ENCODE measurements around the gene PIPOX. TPM values are rescaled to one million over a fixed set of nuclear protein-coding genes. Genes with fewer than 3 reads are reported as not detected.
A peak's percentile ranks its signal among the peaks of the same experiment; 100 is the strongest.
"Not testable (repeated sequence)": the region's sequence is repeated elsewhere in the genome, so short reads cannot be mapped to it uniquely, and the experiment has no call there.

Gene PIPOX
- total RNA-seq, 1 donor from 2014 or later: 3.5 TPM

DNA sequence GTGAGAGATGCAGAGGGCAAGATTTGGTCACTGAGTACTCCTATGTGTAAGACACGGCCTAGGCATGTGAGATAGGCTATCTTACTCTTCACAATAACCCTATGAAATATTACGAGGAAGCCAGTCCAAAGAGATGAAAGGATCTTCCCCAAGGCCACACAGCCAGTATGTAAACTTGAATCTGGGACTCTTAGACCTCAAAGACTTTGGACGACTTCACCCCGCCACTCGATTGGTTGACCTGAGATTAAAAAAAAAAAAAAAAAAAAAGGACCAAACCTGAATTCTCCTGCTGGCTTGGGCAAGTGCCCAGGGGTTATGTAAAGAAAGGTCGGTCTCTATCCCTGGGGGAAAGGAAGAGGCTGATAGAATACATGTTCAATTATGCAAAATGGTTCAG lies 33.1 kb downstream of the PIPOX start:
- peak; percentile 20 for DNase-seq (ENCODE audit: low spot score)

DNA sequence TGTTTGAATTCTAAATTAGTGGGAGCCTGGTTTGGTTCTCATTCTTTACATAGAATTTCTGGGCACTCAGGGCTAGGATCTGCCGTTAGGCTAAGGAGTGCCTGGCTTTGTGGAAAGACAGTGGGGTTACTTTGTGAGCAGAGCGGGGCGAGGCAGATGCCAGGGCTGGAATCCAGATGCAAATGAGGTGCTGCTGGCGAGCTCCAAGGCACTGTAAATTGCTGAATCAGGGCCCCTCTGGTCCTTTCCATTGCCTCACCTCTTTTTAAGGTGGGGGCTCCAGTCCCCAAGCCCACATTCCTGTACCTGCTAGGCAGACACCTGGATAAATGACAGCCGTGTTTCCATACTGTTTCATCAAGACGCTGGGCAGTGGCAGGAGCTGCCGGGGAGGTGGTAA lies 33.8 kb downstream of the PIPOX start:
- no peak for DNase-seq (ENCODE audit: low spot score)

DNA sequence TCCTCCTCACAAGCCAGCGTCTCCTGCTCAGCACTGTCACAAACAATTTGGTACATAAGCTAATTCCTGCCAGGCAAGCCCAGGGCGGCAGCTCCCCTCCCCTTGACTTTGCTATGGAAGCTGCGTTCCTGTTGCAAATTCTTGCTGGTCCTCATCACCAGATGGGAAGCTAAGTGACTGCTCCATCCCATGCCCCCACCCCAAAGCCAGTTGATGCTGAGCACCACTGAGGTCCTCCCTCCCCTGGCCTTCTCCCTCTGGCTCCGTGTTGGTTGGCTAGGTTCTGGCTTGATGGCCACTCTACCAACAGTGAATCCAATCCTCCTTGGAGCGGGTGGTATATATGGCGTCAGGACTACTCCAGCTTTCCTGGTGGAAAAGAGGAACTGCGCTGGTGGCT lies 34.4 kb downstream of the PIPOX start:
- DNase-seq (ENCODE audit: low spot score): no peak

DNA sequence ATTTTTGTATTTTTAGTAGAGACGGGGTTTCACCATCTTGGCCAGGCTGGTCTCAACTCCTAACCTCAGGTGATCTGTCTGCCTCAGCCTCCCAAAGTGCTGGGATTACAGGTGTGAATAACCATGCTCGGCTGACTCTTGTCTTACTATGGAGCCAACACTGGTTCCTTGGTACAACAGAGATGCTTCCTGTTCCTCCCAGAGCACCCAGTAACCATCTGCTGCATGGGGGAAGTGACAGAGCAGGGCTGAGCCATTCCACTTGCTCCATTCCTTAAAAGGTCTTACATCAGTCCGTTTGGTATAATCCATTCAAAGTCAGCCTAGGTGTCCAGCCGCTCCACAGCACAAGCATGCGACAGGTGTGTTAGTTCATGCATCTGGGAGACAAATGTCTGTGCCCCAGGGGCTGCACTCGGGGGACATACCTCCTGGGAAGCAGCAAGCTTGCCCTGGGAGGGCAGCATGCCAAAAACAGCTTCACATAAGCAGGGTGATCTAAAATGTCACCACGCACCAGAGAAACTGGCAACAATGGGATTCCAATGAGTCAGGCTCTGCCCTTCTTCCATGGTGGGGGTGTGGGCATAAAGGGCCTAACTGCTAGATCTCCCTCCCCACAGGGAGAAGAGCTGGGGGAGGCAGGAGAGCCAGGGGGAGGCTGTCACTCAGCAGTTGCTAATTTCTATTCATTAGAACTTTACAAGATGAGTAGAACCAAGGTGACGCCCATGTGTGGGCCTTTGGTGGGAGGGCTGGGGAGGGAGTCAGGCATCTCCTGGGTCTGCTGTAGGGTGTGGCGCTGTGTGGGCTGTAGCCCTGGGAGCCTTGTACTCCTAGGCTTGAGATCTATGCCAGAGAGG lies 35.5 kb downstream of the PIPOX start:
- DNase-seq (ENCODE audit: low spot score): no peak

DNA sequence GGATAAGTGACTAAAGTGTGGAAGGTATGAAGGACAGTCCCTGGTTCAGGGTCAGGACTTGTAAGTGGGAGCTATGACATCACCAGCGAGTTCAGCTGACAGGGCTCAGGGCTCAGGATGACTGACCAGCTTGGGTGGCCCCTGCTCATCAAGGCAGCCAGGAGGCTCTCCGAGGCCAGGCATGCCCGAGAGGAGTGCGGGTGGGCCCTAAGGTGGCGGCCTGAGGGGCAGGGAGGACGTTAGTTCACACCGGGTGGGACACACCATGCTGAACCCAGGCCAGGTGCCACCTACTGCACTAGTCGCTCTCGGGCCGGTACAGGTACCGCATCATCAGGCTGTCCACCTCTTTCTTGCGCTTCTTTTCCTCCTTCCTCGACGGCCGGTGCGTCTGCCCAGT lies 36.5 kb downstream of the PIPOX start:
- DNase-seq (ENCODE audit: low spot score): no peak

DNA sequence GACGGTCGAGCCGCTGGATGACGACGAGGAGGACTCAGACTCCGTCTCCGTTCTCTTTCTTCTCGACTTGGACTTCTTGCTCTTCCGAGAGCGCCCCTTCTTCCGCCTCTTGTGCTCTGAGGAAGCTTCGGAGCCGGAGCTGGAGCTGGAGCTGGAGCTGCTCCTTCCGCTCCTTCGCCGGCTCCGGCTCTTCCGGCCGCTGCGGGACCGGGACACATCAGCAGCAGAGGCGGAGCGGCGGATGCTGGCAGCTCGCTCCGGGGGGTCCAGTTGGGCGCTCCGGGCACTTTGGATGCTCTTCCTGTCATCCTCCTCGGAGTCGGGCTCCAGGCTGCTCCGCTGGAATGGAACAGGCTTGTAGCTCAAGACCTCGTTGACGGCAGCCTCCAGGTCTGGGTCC lies 36.9 kb downstream of the PIPOX start:
- DNase-seq (ENCODE audit: low spot score): no peak

DNA sequence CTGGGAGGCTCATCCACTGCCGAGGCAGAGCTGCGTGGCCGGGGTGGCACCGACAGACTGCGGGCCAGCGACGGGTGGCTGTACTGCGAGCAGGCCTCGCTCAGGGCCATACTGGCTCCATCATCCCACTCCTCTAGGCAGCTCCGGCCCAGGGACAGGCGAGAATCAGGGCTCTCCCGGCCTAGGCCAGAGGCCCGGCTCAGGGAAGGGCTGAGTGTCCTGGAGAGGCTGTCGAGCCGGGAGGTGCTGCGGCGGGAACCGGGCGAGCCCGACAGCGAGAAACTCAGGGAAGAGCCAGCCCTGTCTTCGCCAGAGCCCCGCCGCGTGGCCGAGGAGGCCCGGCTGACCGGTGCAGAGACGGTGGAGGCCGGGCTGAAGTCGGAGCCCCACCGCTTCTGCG lies 37.4 kb downstream of the PIPOX start:
- no peak for DNase-seq (ENCODE audit: low spot score)

DNA sequence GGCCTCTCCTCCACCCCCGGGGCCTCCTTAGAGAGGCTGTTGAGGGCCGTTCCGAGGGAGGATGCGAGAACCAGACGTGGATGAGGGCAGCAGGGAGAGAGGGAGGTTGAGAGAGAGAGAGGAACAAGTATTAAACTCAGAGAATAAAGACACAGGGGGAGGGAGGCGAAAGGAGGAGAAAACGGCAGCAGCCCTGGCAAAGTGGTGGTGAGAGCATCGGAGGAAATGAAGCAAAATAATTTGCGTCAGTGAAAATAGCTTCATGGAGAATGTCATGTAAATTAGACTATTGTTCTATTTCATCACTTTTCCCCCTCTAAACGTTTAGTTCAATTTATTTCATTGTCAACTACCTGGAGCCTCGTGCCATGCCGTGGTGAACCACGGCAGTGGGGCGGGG lies 38.0 kb downstream of the PIPOX start:
- DNase-seq (ENCODE audit: low spot score): no peak

DNA sequence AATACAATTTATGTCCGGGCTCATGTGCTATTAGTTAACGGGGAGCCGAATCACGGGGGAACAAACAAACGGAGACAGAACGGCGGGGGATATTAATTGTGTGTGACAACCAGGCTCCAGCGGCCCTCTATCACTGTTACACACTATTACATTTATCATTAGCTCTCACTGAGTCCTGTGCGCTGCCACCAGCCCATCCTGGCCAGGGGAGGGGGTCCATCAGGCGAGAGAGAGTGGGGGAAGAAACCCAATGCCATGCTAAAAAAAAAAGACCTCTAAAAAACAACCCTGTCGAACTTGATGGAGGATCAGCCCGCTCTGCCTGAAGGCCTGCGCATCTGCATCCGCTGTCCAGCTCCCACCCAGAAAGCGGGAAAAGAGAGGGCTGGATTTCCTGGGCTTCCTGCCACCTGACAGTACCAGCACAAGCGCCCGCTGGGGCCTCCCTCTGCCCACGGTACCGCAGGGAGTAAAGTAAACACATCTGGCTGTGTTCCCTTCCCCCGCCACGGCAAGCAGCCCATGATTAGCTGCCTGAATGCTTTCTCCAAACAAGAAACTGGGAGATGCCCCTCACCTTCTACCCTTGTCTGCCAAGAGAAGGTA lies 41.7 kb downstream of the PIPOX start:
- DNase-seq (ENCODE audit: low spot score): no peak

DNA sequence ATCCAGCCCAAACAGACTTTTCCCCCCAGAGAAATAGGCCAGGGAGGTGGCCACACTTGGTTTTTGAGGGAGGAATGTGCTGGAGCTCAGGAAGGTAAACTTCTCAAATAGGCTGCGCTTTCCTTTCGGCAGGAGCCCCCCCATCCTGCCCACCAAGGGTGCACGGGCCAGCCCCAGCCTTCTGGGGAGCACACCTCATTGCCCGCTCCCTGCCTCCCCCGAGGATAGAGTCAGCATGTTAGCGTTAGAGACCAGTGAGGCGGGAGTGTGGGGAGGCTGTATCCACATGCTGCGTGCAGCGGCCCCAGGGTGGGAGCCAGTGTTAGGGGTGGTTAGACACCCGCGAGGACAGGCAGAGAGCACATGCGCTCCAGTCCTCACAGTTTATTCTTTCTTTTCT lies 42.3 kb downstream of the PIPOX start:
- DNase-seq (ENCODE audit: low spot score): no peak

DNA sequence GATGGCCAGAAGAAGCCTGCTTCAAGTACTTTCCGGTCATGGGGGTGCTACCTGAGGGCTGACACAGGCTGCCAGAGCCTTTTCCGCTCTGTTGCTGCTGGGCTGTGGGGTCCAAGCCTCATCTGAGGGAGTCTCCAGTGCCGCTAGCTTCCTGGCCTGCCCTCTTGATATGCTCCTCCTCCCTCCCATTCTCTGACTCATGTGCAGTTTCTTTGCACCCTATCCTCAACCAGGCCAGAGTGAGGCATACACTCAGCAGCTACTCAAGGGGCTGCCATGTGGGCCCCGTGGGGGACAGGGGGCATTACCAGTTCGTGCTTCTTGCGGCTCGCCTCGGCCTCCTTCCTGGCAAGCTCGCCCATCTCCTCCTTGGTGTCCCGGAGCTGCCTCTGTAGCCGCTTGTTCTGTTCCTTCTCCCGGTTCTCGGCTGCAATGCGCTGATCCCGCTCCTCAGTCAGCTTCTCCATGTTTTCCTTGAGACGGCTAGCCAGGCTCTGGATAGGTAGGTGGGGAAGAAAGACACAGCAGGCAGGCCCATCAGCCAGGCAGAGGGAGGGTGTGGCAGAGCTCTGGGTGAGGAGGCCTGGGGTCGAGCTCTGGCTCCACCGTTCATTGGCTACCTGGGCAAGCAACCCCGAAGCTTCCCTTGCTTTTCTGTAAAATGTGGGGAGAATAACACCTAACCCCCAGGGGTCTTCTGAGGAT lies 43.8 kb downstream of the PIPOX start:
- no peak for DNase-seq (ENCODE audit: low spot score)

DNA sequence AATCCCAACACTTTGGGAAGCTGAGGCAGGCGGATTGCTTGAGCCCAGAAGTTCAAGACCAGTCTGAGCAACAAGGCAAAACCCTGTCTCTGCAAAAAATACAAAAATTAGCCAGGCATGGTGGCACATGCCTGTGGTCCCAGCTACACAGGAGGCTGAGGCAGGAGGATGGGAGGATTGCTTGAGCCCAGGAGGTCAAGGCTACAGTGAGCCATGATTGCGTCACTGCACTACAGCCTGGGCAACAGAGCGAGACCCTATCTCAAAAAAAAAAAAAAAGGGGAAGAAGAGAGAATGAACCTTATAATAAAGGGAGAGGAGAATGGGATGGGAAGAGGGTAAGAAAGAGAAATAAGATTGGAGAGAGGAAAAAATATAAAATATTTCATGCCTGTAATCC lies 45.8 kb downstream of the PIPOX start:
- not testable (repeated sequence) for DNase-seq (ENCODE audit: low spot score)

DNA sequence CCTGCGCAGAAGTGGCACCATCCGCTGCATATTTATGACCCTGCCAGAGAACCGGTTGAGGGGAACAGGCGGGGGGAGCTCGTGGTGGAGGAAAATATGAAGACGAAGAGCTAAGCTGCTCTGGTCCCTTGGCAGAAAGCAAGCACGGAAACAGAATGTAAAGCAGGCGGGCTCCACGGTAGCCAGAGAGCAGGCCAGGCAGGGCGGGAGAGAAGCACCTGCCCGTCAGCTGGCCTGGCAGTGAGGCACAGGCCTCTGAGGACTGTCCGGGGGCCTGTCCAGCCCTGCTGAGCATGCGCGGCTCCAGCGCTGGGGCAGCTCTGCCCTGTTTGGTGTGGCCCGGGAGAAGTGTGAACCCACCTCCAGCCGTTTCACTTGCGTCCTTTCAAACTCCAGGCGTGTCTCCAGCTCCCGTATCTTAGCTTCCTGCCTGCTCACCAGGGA lies 46.7 kb downstream of the PIPOX start:
- DNase-seq (ENCODE audit: low spot score): no peak

DNA sequence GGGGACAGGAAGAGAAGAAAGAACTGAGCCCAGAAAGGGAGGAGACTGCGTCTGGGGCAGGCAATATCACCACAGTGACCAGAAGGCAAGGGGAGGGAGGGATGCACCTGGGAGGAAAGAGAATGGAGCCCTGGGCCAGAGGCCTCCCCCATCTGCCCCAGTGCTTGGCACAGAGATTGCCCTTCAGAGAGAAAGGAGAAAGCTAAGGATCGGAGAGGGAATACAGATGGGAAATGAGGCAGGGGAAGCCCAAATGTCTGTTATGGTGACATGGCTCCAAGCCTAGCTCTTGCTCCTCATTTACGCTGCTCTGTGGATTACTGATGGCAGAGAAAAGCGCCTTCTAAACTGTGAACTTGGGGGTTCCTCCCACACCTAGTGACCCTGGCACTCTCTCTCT lies 47.2 kb downstream of the PIPOX start:
- no peak for DNase-seq (ENCODE audit: low spot score)

DNA sequence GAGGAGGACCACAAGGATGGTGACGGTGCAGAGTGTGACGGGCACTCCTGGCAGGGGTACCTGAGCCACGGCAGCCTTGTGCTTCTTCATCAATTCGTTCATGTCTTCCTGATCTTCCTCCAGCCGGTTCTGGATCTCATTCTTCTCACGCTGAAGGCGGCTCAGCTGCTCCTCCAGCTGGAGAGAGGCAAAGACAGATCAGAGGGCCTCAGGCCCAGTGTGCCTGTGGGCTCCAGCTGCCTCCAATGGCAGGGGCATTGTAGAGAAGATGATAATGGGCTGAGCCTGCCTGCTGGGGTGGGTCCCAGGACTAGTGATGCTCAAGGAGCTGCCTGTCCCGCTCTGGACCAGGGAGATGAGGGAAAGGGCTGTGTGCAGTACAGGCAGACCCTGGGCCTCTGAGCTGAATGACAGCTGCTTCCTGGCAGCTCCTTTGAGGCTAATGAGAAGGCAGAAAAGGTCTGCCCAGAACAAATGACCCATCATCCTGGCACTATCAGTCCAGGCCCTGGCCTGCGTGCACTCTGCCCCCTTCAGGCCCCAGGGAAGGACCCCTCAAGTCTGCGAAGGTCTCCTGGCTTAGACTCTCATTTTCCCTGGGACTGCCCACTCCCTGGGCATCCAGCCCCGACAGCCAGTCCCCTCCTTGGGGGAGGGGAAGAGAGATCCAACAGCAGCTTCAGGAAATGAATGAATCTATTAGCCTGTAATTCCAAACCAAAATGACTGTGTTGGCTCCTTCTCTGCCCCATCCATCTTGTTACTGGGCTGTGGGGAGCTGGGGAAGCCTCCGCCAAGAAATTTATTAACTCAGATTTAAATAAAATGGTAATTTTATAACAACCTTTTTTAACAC lies 48.0 kb downstream of the PIPOX start:
- DNase-seq (ENCODE audit: low spot score): no peak

DNA sequence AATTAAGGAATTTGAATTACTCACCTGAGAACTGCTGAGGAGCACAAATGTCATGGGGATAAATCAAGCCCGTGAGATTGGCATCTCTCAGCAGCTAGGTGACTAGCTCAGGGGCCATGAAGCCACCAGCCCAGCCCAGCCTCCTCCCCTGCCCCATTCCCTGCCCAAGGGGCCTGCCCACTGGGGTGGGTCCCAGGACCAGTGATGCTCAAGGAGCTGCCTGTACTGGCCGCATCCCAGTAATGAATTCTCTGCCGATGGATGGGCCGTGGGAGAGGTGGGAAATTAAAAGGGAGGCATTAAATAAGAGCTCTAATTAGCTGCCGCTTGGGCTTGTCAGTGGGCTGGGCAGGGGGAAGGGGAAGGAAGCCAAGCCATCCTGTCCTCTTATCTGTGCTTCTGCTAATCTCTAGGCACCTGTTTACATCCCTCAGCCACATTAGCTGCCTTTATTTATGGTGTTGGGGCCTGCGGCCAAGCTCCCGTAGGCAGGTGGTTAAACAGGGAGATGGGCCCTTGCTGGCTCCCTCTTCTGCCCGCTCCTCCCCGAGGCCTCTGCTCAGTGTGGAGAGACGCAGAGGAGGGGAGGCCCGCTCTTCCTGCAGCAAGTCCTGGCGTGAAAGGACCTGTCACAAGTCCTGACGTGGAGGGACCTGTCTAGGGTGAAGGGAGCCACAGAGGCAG lies 48.8 kb downstream of the PIPOX start:
- no peak for DNase-seq (ENCODE audit: low spot score)

DNA sequence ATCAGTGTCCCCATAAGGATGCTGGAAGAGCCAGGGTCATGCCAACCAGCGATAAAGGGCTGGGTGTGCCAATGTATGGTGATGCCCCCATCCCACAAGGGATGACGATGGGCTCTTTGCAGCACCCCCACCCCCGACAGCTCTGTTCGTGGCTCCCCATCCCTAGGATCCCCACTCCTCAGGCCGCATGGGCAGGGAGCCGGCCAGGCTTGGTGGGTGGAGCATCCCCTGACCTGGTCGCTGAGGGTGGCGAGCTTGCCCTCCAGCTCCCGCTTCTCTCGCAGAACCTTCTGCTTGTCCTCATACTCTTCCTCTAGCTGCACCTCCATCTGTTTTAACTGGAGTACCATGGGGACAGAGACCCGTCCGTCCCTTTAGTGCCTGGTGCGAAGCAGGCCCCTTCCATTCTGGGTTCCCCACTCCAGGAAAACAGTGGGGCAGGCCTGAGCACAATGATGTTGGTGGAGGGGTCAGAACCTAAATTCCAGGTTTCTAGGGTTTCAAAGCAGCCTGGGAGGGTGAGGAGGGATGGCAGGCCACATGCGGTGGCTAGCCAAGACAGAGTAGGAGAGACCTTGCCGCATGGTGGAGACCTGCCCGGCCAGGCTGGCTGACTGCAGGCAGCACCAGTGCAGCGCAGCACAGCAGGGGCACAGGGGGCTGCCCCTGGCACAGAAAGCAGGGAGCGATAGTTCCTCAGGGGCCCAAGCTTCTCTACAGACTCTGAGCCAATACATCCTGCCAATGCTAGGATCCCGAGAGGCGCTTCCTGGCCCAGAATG lies 50.3 kb downstream of the PIPOX start:
- DNase-seq (ENCODE audit: low spot score): no peak

DNA sequence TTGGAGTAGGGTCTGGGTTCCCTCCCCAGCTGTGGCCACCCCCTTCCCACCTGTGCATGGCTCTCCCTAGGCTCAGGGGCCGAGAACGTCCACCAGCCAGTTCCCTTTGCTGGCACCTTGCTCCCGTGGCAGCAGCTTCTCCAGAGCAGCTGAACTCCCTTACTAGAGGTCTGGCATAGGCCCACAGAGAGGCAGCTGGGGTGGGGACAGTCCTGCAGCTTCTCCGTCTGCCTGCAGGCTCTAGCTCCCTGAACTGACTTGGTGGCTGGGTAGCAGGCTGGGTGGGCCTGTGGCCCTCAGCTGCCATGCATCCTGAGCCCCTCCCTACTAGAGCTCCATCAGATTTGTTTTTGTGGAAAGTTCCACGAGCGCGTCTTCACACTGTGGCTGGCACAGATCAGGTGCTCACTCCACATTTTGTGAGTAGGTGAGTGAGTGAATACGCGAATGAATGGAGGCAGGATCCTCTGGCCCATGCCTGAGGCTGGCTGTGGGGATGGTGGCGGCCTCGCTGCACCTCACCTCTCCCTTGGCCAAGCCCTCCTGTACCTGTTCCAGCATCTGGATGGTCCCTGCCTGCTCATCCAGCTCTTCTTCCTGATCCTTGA lies 51.3 kb downstream of the PIPOX start:
- no peak for DNase-seq (ENCODE audit: low spot score)

DNA sequence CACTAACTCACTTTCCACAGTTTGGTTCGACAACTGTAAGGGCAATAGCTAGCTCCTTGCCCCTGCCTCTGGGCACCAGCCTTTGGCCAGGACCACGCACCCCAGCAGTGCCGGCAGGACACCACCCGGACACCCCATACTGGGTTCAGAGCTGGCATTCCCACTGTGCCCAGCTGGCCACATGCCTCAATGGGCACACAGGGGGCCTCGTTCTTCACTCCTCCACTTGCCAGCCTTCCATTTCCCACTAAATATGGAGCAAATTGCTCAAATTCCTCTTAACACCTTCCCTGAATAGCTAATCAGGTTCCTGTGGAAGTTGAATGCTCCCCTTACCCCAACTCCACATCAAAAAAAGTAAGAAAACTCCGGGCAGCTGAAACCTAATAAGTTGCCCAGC lies 52.5 kb downstream of the PIPOX start:
- DNase-seq (ENCODE audit: low spot score): no peak

DNA sequence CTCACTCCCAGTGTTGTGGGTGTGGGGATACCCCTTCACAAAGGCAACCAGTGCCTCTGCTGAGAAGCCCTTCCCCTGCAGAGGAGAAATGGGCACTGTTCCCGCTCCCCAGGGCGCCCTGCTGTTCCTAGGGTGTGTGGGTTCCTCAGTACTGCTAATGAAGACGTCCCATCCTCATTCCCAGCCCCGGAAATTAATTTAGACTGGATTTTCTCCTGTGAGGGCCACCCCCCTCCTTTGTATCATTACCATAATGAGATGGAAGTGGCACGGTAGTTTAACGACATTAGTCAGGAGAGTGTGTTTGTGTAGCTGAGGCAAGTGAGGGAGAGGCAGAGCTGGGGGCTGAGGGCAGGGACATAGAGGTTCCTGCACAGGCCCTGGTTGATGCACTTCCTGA lies 53.2 kb downstream of the PIPOX start:
- no peak for DNase-seq (ENCODE audit: low spot score)

All from mucosa of gallbladder (tissue), 1 donor.